IPS-11a (cell line): ENCODE measurements around the gene RFC3.
"Not testable (repeated sequence)": the region's sequence is repeated elsewhere in the genome, so short reads cannot be mapped to it uniquely, and the experiment has no call there.

Experiments used
- H3K4me3 ChIP-seq: one replicate; pipeline ENCODE4 v1.5.1; 2013; ENCODE audit warnings: low read depth, low read length, control low read depth

Gene RFC3

DNA sequence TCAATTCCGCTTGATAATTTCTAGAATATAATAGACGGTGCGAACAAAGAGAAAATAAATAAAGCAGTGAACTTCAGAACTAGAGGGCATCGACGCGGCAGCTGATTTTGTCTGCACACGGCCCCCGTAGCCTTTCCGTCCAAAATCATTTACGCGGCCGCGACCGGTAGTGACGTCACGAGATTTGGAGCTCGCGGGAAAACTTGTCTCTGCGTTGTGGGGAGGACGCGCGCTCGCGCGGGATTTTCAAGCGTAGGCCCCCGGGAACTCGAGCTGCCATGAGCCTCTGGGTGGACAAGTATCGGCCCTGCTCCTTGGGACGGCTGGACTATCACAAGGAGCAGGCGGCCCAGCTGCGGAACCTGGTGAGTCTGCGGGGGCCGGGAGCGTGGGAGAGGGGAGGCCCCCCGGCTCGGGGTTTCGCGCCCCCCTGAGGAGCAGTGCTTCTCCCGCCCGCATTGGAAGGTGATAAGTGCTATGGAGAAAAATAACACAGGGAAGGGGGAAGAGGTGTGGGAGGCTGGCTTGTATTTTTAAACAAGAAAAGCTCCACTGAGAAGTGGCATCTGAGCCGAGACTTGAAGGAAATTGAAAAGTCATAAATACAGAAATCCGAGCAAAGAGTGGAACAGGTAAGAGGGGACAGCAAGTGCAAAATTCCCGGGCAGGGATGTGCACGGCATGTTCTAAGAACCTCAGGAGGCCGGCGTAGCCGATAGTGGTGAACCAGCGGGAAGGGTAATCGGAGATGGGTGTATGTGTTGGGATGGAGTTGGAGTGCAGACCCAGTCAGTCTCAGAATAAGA, at the start of gene RFC3:
TSS of gene RFC3 (plus strand) at position 249 of the 806 bp plus-strand sequence. CDS start at position 279, 30 bp downstream.
- peak within 1 kb of the TSS; percentile 96 for H3K4me3 ChIP-seq

GRCh38 chr13:33771296-33771695, 46.7 kb upstream of the RFC3 start:
- H3K4me3 ChIP-seq, result no peak overlapping the region

GRCh38 chr13:33773790-33774462, 44.0 kb upstream of the RFC3 start:
- no peak overlapping the region for H3K4me3 ChIP-seq

DNA sequence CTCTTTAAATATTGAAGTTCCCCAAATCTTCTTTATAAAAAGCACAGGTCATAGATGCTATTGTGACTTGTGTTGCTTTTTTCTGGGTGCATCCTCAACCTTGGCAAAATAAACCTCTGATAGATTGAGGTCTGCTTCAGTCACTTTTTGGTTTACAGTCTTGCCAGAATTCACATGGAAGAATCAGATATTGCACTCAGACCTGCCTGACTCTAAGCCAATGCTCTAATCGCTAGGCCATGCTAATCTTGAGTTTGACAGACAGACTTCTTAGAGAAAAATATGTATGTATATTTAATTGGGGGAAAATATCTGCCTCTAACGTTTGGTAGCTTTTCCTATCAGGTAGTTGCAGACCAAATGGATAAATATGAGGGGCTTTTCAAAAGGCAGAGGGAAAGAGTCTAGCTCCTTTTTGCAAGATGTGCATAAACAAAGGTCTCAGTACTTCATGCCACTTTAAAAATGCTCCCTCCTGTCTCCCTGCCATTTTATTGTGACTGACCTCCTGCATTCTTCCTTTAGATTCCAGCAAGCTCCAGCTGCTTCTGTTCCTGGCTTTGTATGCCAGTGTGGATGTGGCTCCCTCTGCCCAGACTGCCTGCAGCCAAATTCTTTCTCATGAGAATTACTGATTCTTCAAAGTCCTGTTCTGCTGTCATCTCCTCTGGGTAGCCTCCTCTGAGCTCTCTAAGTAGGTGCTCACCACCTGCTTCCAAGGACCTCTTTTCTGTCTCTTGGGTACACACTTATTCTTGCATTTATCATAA, 42.4 kb upstream of the RFC3 start:
- no peak overlapping the region for H3K4me3 ChIP-seq

DNA sequence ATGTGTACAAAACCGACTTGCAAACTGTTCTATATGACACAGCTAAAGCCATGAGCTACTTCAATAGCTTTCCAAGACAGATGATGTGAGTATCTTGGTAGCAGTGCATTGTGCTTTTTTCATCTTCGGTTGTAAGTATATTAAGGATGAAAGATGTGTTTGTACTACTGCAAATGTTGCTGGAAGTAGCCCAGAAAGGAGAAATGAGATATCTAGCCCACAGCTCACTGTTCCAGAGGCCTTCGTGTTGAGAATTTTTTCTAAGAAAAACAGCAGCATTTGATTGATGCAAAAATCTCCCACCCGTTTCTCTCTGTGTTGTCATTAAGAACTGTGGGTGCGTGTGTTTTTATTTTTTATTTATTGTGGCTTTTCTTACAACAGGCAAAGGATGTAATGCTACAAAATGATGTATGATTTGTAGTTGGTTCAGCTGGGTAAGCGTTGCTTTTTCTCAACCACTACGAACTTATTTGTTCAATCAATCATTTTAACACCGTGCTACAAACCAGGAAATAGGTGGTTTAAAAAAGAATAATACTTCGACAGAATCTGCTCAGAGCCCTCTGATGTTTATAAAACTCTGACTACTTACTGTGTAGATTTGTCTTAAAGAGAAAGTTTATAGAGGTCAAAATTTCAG, 41.6 kb upstream of the RFC3 start:
- no peak overlapping the region for H3K4me3 ChIP-seq

GRCh38 chr13:33782631-33783030, 35.3 kb upstream of the RFC3 start:
- no peak overlapping the region for H3K4me3 ChIP-seq

- not testable (repeated sequence) for H3K4me3 ChIP-seq
Observed at GRCh38 chr13:33783212-33783611, 34.7 kb upstream of the RFC3 start.

DNA sequence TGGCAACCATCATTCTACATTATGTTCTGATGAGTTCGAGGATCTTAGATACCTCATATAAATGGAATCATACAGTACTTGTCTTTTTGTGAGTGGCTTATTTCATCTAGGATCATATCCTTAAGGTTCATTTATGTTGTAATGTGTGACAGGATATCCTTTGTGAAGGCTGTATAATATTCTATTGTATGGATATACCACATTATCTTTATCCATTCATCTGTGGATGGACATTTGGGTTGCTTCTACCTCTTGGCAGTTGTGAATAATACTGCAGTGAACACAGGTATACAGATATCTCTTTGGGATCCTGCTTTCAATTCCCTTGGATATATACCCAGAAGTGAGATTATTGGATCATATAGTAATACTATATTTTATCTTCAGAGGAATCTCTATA, 33.2 kb upstream of the RFC3 start:
- no peak overlapping the region for H3K4me3 ChIP-seq

DNA sequence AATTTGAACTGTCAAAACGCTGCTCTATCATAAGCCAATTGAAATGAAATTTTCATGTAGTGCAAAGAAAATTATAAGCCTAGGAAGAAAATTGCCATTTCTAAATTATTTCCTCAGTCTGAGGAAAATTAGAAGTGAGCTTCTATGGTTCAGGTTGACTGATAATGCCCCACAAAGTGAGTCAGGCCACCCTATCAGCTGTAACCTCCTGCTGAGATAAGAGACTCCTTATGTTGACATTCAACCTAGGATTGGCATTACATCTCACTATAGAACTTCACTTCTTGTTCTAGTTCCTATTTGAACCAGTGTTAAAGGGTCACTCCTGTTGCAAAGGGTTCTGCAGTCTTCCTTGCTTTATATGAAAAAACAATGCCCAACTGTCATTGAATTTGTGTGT, 32.6 kb upstream of the RFC3 start:
- H3K4me3 ChIP-seq, result no peak overlapping the region

DNA sequence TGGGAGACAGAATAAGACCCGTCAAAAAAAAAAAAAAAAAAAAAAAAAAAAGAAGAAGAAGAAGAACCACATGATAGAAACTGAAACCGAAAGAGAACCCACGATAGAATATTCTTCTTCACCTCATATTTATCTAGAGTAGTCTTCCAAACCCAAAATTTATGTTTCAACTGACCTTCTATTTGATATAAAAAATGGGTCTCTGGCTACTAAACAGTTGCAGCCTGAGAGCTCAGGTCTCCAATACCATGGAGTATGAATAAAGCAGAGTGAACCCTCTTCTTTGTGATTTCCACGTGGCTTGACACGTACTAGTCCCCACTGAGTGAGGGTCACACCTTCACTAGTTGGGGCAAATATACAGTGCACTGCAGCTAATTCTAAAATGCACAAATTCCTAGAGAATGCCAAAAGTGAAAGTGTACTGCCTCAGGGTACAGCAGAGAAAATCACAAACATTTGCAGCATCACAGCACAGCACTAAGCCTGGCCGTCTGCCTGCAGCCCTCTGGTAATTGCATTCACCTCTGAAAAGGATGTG, 30.8 kb upstream of the RFC3 start:
- no peak overlapping the region for H3K4me3 ChIP-seq

- no peak overlapping the region for H3K4me3 ChIP-seq
Observed at GRCh38 chr13:33789066-33789606, 28.8 kb upstream of the RFC3 start.

GRCh38 chr13:33789739-33790138, 28.2 kb upstream of the RFC3 start:
- no peak overlapping the region for H3K4me3 ChIP-seq

- H3K4me3 ChIP-seq, result no peak overlapping the region
Observed at GRCh38 chr13:33793726-33794125, 24.2 kb upstream of the RFC3 start.

DNA sequence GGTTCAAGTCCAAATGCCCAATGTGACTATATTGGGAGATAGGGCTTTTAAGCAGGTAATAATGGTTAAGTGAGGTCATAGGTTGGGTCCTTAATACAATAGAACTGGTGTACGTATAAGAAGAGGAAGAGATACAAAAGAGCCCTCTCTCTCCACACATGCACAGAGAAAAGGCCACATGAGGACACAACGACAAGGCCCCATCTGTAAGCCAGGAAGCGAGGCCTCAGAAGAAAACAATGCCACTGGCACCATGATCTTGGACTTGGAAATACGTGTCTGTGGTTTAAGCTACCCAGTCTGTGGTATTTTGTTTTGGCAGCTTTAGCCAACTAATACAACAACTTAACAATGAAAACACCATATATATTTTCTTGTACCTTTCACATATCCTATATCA, 23.4 kb upstream of the RFC3 start:
- H3K4me3 ChIP-seq, result no peak overlapping the region

GRCh38 chr13:33796095-33796494, 21.9 kb upstream of the RFC3 start:
- no peak overlapping the region for H3K4me3 ChIP-seq

DNA sequence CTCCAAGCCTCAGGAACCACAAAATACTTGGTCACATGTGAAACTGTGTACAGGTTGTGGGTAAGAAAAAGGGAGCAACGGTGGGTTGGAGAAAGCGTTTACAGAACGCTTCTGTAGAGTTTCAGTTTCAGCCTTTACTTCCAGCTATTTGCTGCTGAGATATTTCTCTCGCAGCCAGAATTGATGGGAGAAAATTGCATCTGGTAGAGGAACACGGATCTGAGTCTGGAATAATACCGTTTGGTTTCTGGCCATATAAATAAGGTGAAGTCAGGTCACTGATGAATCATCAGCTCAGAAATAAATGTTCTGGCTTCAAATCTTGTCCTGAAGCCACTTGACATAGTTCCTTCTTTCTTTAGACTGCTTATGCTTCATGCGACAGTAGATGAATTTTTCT, 20.3 kb upstream of the RFC3 start:
- no peak overlapping the region for H3K4me3 ChIP-seq

DNA sequence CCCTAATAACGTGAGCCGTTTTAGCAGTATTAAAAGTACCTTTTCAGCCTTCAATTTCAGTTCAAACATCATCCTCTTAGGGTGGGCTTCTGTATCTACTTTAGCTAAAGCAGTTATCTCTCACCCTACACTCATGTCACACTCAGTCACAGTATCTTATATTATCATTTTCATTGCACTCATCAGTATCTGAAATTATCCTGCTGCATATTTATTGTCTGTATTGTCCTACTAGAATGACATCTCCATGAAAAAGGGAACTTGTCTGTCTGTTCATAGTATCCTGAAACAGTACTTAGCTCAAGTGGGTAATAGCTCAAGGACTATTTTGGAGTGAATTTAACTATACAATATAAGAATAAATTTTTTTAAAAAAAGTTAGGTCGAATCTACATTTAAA, 19.9 kb upstream of the RFC3 start:
- no peak overlapping the region for H3K4me3 ChIP-seq

GRCh38 chr13:33799950-33800592, 17.9 kb upstream of the RFC3 start:
- no peak overlapping the region for H3K4me3 ChIP-seq

DNA sequence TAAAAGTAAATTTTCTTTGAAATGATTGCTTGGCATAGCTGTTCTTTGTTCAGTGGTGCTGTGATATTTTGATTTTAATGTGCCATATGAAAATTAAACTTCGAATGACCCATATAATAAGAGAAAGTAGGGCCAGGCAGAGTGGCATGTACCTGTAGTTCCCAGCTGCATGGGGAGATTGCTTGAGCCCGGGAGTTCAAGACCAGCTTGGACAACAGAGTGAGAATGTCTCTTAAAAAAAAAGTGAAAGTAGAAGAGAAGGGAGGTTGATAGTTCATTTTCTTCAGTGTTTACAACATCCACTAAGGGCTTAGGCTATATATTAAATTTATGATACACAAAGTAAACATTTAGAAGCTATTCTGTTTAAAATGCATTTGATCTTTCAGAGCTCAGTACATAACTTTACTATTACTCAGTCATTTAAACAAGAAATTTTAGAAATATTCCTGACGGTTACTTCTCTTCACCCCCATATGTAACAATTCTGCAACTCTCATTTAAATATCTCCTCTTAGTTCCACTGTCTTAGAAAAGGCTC, 17.2 kb upstream of the RFC3 start:
- H3K4me3 ChIP-seq, result no peak overlapping the region
